IMR-90 (cell line): ENCODE measurements around the gene PNMA8C. TPM values are rescaled to one million over a fixed set of nuclear protein-coding genes. Genes with fewer than 3 reads are reported as not detected.

ENCODE experiments used
- ATAC-seq: fragments of 200-7000 bp; cut with Tn5 transposase; 2 replicates; pipeline ENCODE4 v1.9.1; 2020; ENCODE audit warnings: low read depth, mild to moderate bottlenecking, moderate library complexity
- BruUV-seq: library from RNA; stranded (reverse); fragments of 400-500 nt; replicated peaks from 2 replicates; lab custom pipeline; 2021; lab: Mats Ljungman, UMichigan
- CTCF ChIA-PET: fragments of 300-600 bp; formaldehyde crosslinking; extraction: SDS; loops from one replicate; lab custom pipeline; 2021; ENCODE audit warnings: antibody characterized with exemption; lab: Yijun Ruan, JAX
- POLR2A ChIA-PET: fragments of 300-600 bp; sonication (Branson Sonifier 250); formaldehyde crosslinking; loops from one replicate; lab custom pipeline; 2022; ENCODE audit warnings: antibody characterized with exemption; ENCODE audit not compliant: unreplicated experiment; lab: Charles Lee
- DNase-seq: peaks from one replicate; pipeline ENCODE4 v3.0.0; 2013
- H2AFZ ChIP-seq: replicated peaks from 2 replicates; pipeline ENCODE3; 2013; ENCODE audit warnings: low read length, mild to moderate bottlenecking; ENCODE audit not compliant: poor library complexity
- H2AK5ac ChIP-seq: 2 replicates; pipeline ENCODE4 v1.6.1; 2013; ENCODE audit warnings: low read depth, low read length, inconsistent platforms
- H2AK9ac ChIP-seq: replicated peaks from 2 replicates; pipeline ENCODE3; 2013; ENCODE audit warnings: mild to moderate bottlenecking, low read depth, low read length, moderate library complexity; ENCODE audit not compliant: poor library complexity
- H2BK120ac ChIP-seq: 2 replicates; pipeline ENCODE4 v1.6.1; 2013; ENCODE audit warnings: low read depth, low read length, inconsistent platforms
- H2BK15ac ChIP-seq: 3 replicates; pipeline ENCODE4 v1.6.1; 2013; ENCODE audit warnings: low read depth, low read length, inconsistent platforms
- H2BK20ac ChIP-seq: 2 replicates; pipeline ENCODE4 v1.6.1; 2013; ENCODE audit warnings: low read depth, mild to moderate bottlenecking, inconsistent platforms, low read length, moderate library complexity
- H2BK5ac ChIP-seq: 2 replicates; pipeline ENCODE4 v1.6.1; 2013; ENCODE audit warnings: mild to moderate bottlenecking, low read depth, low read length, inconsistent platforms; ENCODE audit not compliant: poor library complexity, severe bottlenecking
- H3K14ac ChIP-seq: replicated peaks from 2 replicates; pipeline ENCODE4 v1.6.1; 2013; ENCODE audit warnings: low read depth, low read length, inconsistent platforms
- H3K18ac ChIP-seq: 2 replicates; pipeline ENCODE4 v1.6.1; 2013; ENCODE audit warnings: low read depth, low read length, control low read depth
- H3K23ac ChIP-seq: 2 replicates; pipeline ENCODE4 v1.6.1; 2013; ENCODE audit warnings: low read depth, low read length, inconsistent platforms
- H3K27ac ChIP-seq: 2 replicates; pipeline ENCODE4 v1.5.1; 2013; ENCODE audit warnings: mild to moderate bottlenecking, control low read depth, low read length; ENCODE audit not compliant: insufficient read depth
- H3K27me3 ChIP-seq: 2 replicates; pipeline ENCODE4 v1.6.1; 2013; ENCODE audit warnings: low read length; ENCODE audit not compliant: control insufficient read depth, insufficient read depth
- H3K36me3 ChIP-seq: 2 replicates; pipeline ENCODE4 v1.6.1; 2013; ENCODE audit warnings: low read length, mixed read lengths; ENCODE audit not compliant: control insufficient read depth, insufficient read depth
- H3K4ac ChIP-seq: 2 replicates; pipeline ENCODE4 v1.6.1; 2013; ENCODE audit warnings: low read depth, low read length, inconsistent platforms
- H3K4me1 ChIP-seq: 2 replicates; pipeline ENCODE4 v1.6.1; 2013; ENCODE audit warnings: low read length, mixed read lengths; ENCODE audit not compliant: control insufficient read depth, insufficient read depth
- H3K4me2 ChIP-seq: 2 replicates; pipeline ENCODE4 v1.6.1; 2013; ENCODE audit warnings: low read depth, mild to moderate bottlenecking, control low read depth, low read length, moderate library complexity
- H3K4me3 ChIP-seq: 2 replicates; pipeline ENCODE4 v1.5.1; 2013; ENCODE audit warnings: low read depth, mild to moderate bottlenecking, control low read depth, low read length, moderate library complexity; ENCODE audit not compliant: insufficient read depth
- H3K56ac ChIP-seq: 2 replicates; pipeline ENCODE4 v1.6.1; 2013; ENCODE audit warnings: low read length, inconsistent platforms; ENCODE audit not compliant: insufficient read depth; ENCODE audit errors: extremely low read depth
- H3K79me1 ChIP-seq, 2 experiments: 2 replicates each; pipeline ENCODE4 v1.6.1; 2013; ENCODE audit warnings: low read length in 2 of 2, inconsistent platforms in 1 of 2, low read depth in 1 of 2
- H3K9ac ChIP-seq: 2 replicates; pipeline ENCODE4 v1.6.1; 2013; ENCODE audit warnings: low read depth, low read length, control low read depth
- H3K9me1 ChIP-seq: 2 replicates; pipeline ENCODE4 v1.6.1; 2013; ENCODE audit warnings: low read length, inconsistent platforms; ENCODE audit not compliant: insufficient read depth
- H3K9me3 ChIP-seq: 2 replicates; pipeline ENCODE4 v1.6.1; 2013; ENCODE audit warnings: low read length; ENCODE audit not compliant: control insufficient read depth, insufficient read depth
- H4K20me1 ChIP-seq: 2 replicates; pipeline ENCODE4 v1.6.1; 2013; ENCODE audit warnings: low read length, inconsistent platforms; ENCODE audit not compliant: insufficient read depth
- H4K5ac ChIP-seq: 2 replicates; pipeline ENCODE4 v1.6.1; 2013; ENCODE audit warnings: mild to moderate bottlenecking, low read depth, low read length, control low read depth
- H4K8ac ChIP-seq, 2 experiments: 2 replicates each; pipeline ENCODE4 v1.6.1; 2013; ENCODE audit warnings: low read depth in 2 of 2, low read length in 2 of 2, control low read depth in 1 of 2, inconsistent platforms in 1 of 2
- H4K91ac ChIP-seq: 2 replicates; pipeline ENCODE4 v1.6.1; 2013; ENCODE audit warnings: low read depth, low read length, inconsistent platforms; ENCODE audit not compliant: insufficient read depth
- BHLHE40 ChIP-seq: fragments of 150-350 bp; IDR thresholded peaks from 2 replicates; pipeline ENCODE4 v1.6.1; 2016; ENCODE audit warnings: mild to moderate bottlenecking, low read depth, low read length
- CEBPB ChIP-seq: IDR thresholded peaks from 2 replicates; pipeline ENCODE4 v1.6.1; 2012; ENCODE audit warnings: low read depth, low read length, improper control_type of control experiment
- MAZ ChIP-seq: IDR thresholded peaks from 2 replicates; pipeline ENCODE4 v1.6.1; 2012; ENCODE audit warnings: low read depth, mild to moderate bottlenecking, low read length, improper control_type of control experiment, moderate library complexity, borderline replicate concordance
- POLR2A ChIP-seq: IDR thresholded peaks from 2 replicates; pipeline ENCODE4 v1.6.1; 2012; ENCODE audit warnings: mild to moderate bottlenecking, low read depth, low read length
- RAD21 ChIP-seq: IDR thresholded peaks from 2 replicates; pipeline ENCODE4 v1.6.1; 2012; ENCODE audit warnings: low read length, improper control_type of control experiment
- RFX5 ChIP-seq: IDR thresholded peaks from 2 replicates; pipeline ENCODE4 v1.8.0; 2012; ENCODE audit warnings: low read depth, mild to moderate bottlenecking, low read length, moderate library complexity
- SMC3 ChIP-seq: fragments of 150-350 bp; IDR thresholded peaks from 2 replicates; pipeline ENCODE4 v1.6.1; 2016; ENCODE audit warnings: low read depth, mild to moderate bottlenecking, antibody characterized with exemption, low read length, moderate library complexity
- WGBS, 2 experiments: methylation state at CpG; one replicate each; pipeline versions ENCODE4 v1.1.5 to v1.1.7; 2013; ENCODE audit warnings: missing lambda C conversion rate in 2 of 2; ENCODE audit not compliant: insufficient read length in 1 of 2; ENCODE audit errors: extremely low coverage in 2 of 2; 5-methylcytosine and 5-hydroxymethylcytosine counted together
- dilution Hi-C: fragments of 300-500 bp; cut with HindIII; formaldehyde crosslinking; loops from one replicate; pipeline ENCODE4 v1.14.3; 2018; ENCODE audit warnings: low sequenced_read_pairs; ENCODE audit not compliant: unreplicated experiment
- in situ Hi-C: fragments of 300-500 bp; cut with MboI; formaldehyde crosslinking; loops from 3 replicates; pipeline ENCODE4 v1.14.3; 2019; ENCODE audit warnings: low sequenced_read_pairs, inconsistent platforms, mixed read lengths
- intact Hi-C: fragments of 100-400 bp; cut with micrococcal nuclease; formaldehyde crosslinking; loops from 2 replicates; pipeline ENCODE4 v1.10.0; 2022
- polyA plus RNA-seq, 3 experiments: library from polyadenylated mRNA; depleted of rRNA; stranded (reverse); fragments of >200 nt; gene quantifications; 2 replicates each; pipeline ENCODE4 v1.2.3, GENCODE V29; 2012; ENCODE audit warnings: low replicate concordance in 1 of 3
- total RNA-seq: library from RNA; depleted of rRNA; stranded (reverse); fragments of >200 nt; gene quantifications from 2 replicates; pipeline ENCODE4 v1.2.3, GENCODE V29; 2012

PNMA8C gene
- total and polyA plus RNA-seq, 2 of the 4 experiments (the other 2 are of a cell fraction) = 0.09 to 0.18 TPM

GRCh38 chr19:46408664-46409039, 20.1 kb downstream of the PNMA8C start:
- Histone ChIP-seq H2AFZ (peak overlapping the region; percentile 2), H3K4me3 (no peak overlapping the region), H3K36me3 (peaks cover 6% of the 10 kb centered on the region; the same call in 1 of the 2 replicates), H2BK15ac (no peak overlapping the region), H3K14ac (no peak overlapping the region), H4K5ac (no peak overlapping the region; the same call in 1 of the 2 replicates), H3K79me1 (peaks cover 20 to 31% of the 10 kb centered on the region in 2 experiments; a peak in 3 of 4 replicates), H4K8ac (no peak overlapping the region), H2AK9ac (peak overlapping the region; percentile 46), H3K4me2 (peak overlapping the region; percentile 10; the same call in 1 of the 2 replicates), H3K9me1 (peaks cover 3% of the 10 kb centered on the region; the same call in 1 of the 2 replicates), H2BK120ac (no peak overlapping the region), H3K9me3 (no peaks in the 10 kb centered on the region), H3K27me3 (peaks cover 4% of the 10 kb centered on the region; the same call in 1 of the 2 replicates), H3K4ac (peak overlapping the region; percentile 39; the same call in 1 of the 2 replicates), H3K27ac (peak overlapping the region; percentile 32; the same call in 1 of the 2 replicates), H2BK20ac (no peak overlapping the region), H4K91ac (no peak overlapping the region), H3K18ac (no peak overlapping the region), H3K56ac (no peak overlapping the region), H2BK5ac (no peak overlapping the region), H3K9ac (no peak overlapping the region), H3K4me1 (peaks cover 22% of the 10 kb centered on the region), H4K20me1 (peaks cover 7% of the 10 kb centered on the region), H3K23ac (peak overlapping the region; percentile 60; the same call in 1 of the 2 replicates), H2AK5ac (peak overlapping the region; percentile 48; the same call in 1 of the 2 replicates)
- CTCF ChIA-PET = no interaction called here
- intact Hi-C loops (no loop called here), dilution Hi-C loops (no loop called here), in situ Hi-C loops (no loop called here)
- no TSS peak for BruUV-seq
- WGBS, 2 experiments = 0% methylated on average over 1 of the region's 11 CpGs; no CpG with 5 or more reads in 1 of the 2 experiments
- POLR2A ChIA-PET = no interaction called here
- TF ChIP-seq MAZ (no peak), RFX5 (no peak), SMC3 (no peak), CEBPB (peak; percentile 88), POLR2A (no peak), BHLHE40 (no peak), RAD21 (no peak)
- DNase-seq (peak; percentile 28), ATAC-seq (no peak)
